Head of caudate nucleus (tissue), 42 donors: Measurements from ENCODE around the gene IQSEC1.

Experiments
- DNase-seq, 42 donors: peaks; one replicate each; pipeline versions ENCODE4 v3.0.0 to v3.0.0-alpha.2; 2020 to 2021; ENCODE audit warnings: mixed read lengths in 7 of 42
- intact Hi-C: fragments of 100-400 bp; cut with DNase I; formaldehyde crosslinking; loops from one replicate; pipeline ENCODE4 v1.15.0; 2022

The IQSEC1 gene

GRCh38 chr3:12969486-12969885 lies 103.7 kb downstream of the IQSEC1 start:
- intact Hi-C loops = loop anchor here (5.0 kb wide), 1 partner anchor 77 kb away; no protein-coding TSS in a partner anchor

GRCh38 chr3:12968541-12968940 lies 104.7 kb downstream of the IQSEC1 start:
- intact Hi-C loops = loop anchor here (5.0 kb wide), 1 partner anchor 76 kb away; no protein-coding TSS in a partner anchor
- no peak for DNase-seq

More at GRCh38 chr3:12969486-12969885, 103.7 kb downstream of the IQSEC1 start:
- peak in 6 of 42 donors; percentile 36 to 57 (median 46) for DNase-seq

- intact Hi-C loops = loop anchor here (5.0 kb wide), 1 partner anchor 75 kb away; no protein-coding TSS in a partner anchor
- DNase-seq = peak in 41 of 42 donors; percentile 73 to 95 (median 89)
These were observed 105.5 kb downstream of the IQSEC1 start for GRCh38 chr3:12967606-12968351.

- intact Hi-C loops = loop anchor here (5.0 kb wide), 1 partner anchor 75 kb away; no protein-coding TSS in a partner anchor
These were observed 106.2 kb downstream of the IQSEC1 start for GRCh38 chr3:12966847-12967605.

GRCh38 chr3:12965999-12966846 lies 107.0 kb downstream of the IQSEC1 start:
- intact Hi-C loops = loop anchor here (5.0 kb wide), 1 partner anchor 74 kb away; no protein-coding TSS in a partner anchor
- peak in 4 of 42 donors; percentile 29 to 50 (median 38) for DNase-seq

More at GRCh38 chr3:12966847-12967605, 106.2 kb downstream of the IQSEC1 start:
- DNase-seq = peak in 7 of 42 donors; percentile 19 to 67 (median 43)

GRCh38 chr3:12964711-12965612 lies 108.3 kb downstream of the IQSEC1 start:
- intact Hi-C loops = loop anchor here (5.0 kb wide), 1 partner anchor 73 kb away; no protein-coding TSS in a partner anchor
- no peak for DNase-seq

- DNase-seq = no peak
- intact Hi-C loops = no loop called here
These were observed 109.1 kb downstream of the IQSEC1 start for GRCh38 chr3:12963922-12964701.

GRCh38 chr3:12963231-12963896 lies 109.9 kb downstream of the IQSEC1 start:
- no peak for DNase-seq
- intact Hi-C loops = no loop called here

GRCh38 chr3:12962292-12962691 lies 110.9 kb downstream of the IQSEC1 start:
- intact Hi-C loops = no loop called here
- DNase-seq = no peak

- intact Hi-C loops = no loop called here
- DNase-seq = no peak
These were observed 111.6 kb downstream of the IQSEC1 start for GRCh38 chr3:12961697-12962036.

GRCh38 chr3:12961007-12961696 lies 112.1 kb downstream of the IQSEC1 start:
- no peak for DNase-seq

GRCh38 chr3:12960497-12960896 lies 112.7 kb downstream of the IQSEC1 start:
- no peak for DNase-seq
- intact Hi-C loops = no loop called here

More at GRCh38 chr3:12961007-12961696, 112.1 kb downstream of the IQSEC1 start:
- intact Hi-C loops = no loop called here

GRCh38 chr3:12959838-12960378 lies 113.3 kb downstream of the IQSEC1 start:
- intact Hi-C loops = no loop called here
- peak in 7 of 42 donors; percentile 31 to 55 (median 47) for DNase-seq

GRCh38 chr3:12959410-12959809 lies 113.8 kb downstream of the IQSEC1 start:
- no peak for DNase-seq
- intact Hi-C loops = no loop called here
